Left lung (tissue), 10 donors: ENCODE data around the gene FAM13A. TPM values are rescaled to one million over a fixed set of nuclear protein-coding genes. Genes with fewer than 3 reads are reported as not detected.

Experiments
- ATAC-seq: fragments of 200-7000 bp; cut with Tn5 transposase; one replicate; pipeline ENCODE4 v1.9.1; 2020; ENCODE audit warnings: moderate library complexity
- DNase-seq, 4 donors: peaks; one replicate each; pipeline ENCODE4 v3.0.0-alpha.2; 2013 to 2020
- H3K27ac ChIP-seq, 2 donors: fragments of 200-600 bp; sonication (generic) in 1 of 2; one replicate each; pipeline versions ENCODE4 v1.5.0 to v1.8.0; 2020 to 2021
- H3K27me3 ChIP-seq, 2 donors: fragments of 200-600 bp; sonication (generic) in 1 of 2; one replicate each; pipeline versions ENCODE4 v1.5.0 to v1.8.0; 2020 to 2021
- H3K36me3 ChIP-seq, 2 donors: fragments of 200-600 bp; sonication (generic) in 1 of 2; one replicate each; pipeline versions ENCODE4 v1.5.0 to v1.8.0; 2020 to 2021
- H3K4me1 ChIP-seq, 2 donors: fragments of 200-600 bp; one replicate each; pipeline ENCODE4 v1.8.0; 2021
- H3K4me3 ChIP-seq, 2 donors: fragments of 200-600 bp; sonication (generic) in 1 of 2; one replicate each; pipeline versions ENCODE4 v1.5.0 to v1.8.0; 2020 to 2021; ENCODE audit warnings: mild to moderate bottlenecking in 1 of 2
- H3K9me3 ChIP-seq, 2 donors: fragments of 200-600 bp; sonication (generic) in 1 of 2; one replicate each; pipeline versions ENCODE4 v1.5.0 to v1.8.0; 2020 to 2021
- CTCF ChIP-seq, 2 donors: fragments of 200-600 bp; sonication (generic) in 1 of 2; IDR thresholded peaks; one replicate each; pipeline versions ENCODE4 v1.5.0 to v1.8.0; 2021; ENCODE audit warnings: antibody characterized with exemption in 2 of 2
- intact Hi-C, 2 donors: fragments of 100-400 bp; cut with DNase I; formaldehyde crosslinking; loops; one replicate each; pipeline versions ENCODE4 v1.11.2 to v1.14.2; 2022
- polyA plus RNA-seq, 6 donors: library from polyadenylated mRNA; unstranded; fragments of 120-200 nt; gene quantifications; one replicate each; pipeline ENCODE4 v1.2.1, GENCODE V29; 2013; ENCODE audit not compliant: insufficient read length in 6 of 6
- total RNA-seq, 2 donors: library from RNA; stranded (reverse); fragmentation: NEBNext Ultra II Directional; extraction: Animal tissue kit (Norgen Biotek cat#: 25700); gene quantifications; one replicate each; pipeline ENCODE4 v1.2.1, GENCODE V29; 2021
- donor health status: DM: no; HTN: yes; CAD: no.
- donor health status: DM: no; HTN: no; CAD: no.

The FAM13A gene
- total and polyA plus RNA-seq, 8 donors, result 22.2 to 69.5 (median 52.2) TPM

- Histone ChIP-seq H3K27me3 (no peaks in the 10 kb centered on the region), H3K4me1 (peaks cover 7 to 38% of the 10 kb centered on the region in 2 donors), H3K4me3 (no peak overlapping the region), H3K9me3 (no peaks in the 10 kb centered on the region), H3K27ac (no peak overlapping the region), H3K36me3 (no peaks in the 10 kb centered on the region)
- ATAC-seq, result peak; percentile 88
- no peak for TF ChIP-seq CTCF (IDR thresholded peaks at IDR 0.05)
- intact Hi-C loops, result no loop called here
- no peak for DNase-seq
These were observed 244.6 kb downstream of the FAM13A start for GRCh38 chr4:88812420-88812819.

- Histone ChIP-seq H3K27me3 (no peaks in the 10 kb centered on the region), H3K4me3 (no peak overlapping the region), H3K4me1 (peaks cover 7 to 38% of the 10 kb centered on the region in 2 donors), H3K9me3 (no peaks in the 10 kb centered on the region), H3K27ac (peak overlapping the region in 1 of 2 donors; percentile 0), H3K36me3 (no peaks in the 10 kb centered on the region)
- ATAC-seq, result no peak
- no peak for DNase-seq
- intact Hi-C loops, result no loop called here
- TF ChIP-seq CTCF (IDR thresholded peaks at IDR 0.05), result no peak
These were observed 245.1 kb downstream of the FAM13A start for GRCh38 chr4:88811904-88812303.

- Histone ChIP-seq H3K4me3 (no peak overlapping the region), H3K27me3 (no peaks in the 10 kb centered on the region), H3K9me3 (no peaks in the 10 kb centered on the region), H3K36me3 (no peaks in the 10 kb centered on the region), H3K4me1 (peaks cover 7 to 22% of the 10 kb centered on the region in 2 donors), H3K27ac (no peak overlapping the region)
- TF ChIP-seq CTCF (IDR thresholded peaks at IDR 0.05), result no peak
- intact Hi-C loops, result no loop called here
- DNase-seq (no peak), ATAC-seq (no peak)
These were observed 246.7 kb downstream of the FAM13A start for GRCh38 chr4:88810325-88810724.

- Histone ChIP-seq H3K27ac (no peak overlapping the region), H3K9me3 (no peaks in the 10 kb centered on the region), H3K4me3 (no peak overlapping the region), H3K4me1 (peaks cover 7 to 18% of the 10 kb centered on the region in 2 donors), H3K27me3 (no peaks in the 10 kb centered on the region), H3K36me3 (no peaks in the 10 kb centered on the region)
- ATAC-seq, result no peak
- intact Hi-C loops, result no loop called here
- DNase-seq, result peak in 1 of 4 donors; percentile 56
- no peak for TF ChIP-seq CTCF (IDR thresholded peaks at IDR 0.05)
These were observed 247.3 kb downstream of the FAM13A start for GRCh38 chr4:88809576-88810219.

- Histone ChIP-seq H3K9me3 (no peaks in the 10 kb centered on the region), H3K4me3 (no peak overlapping the region), H3K36me3 (no peaks in the 10 kb centered on the region), H3K4me1 (peaks cover 7 to 19% of the 10 kb centered on the region in 2 donors), H3K27me3 (no peaks in the 10 kb centered on the region), H3K27ac (no peak overlapping the region)
- no peak for DNase-seq
- intact Hi-C loops, result no loop called here
- TF ChIP-seq CTCF (IDR thresholded peaks at IDR 0.05), result no peak
- ATAC-seq, result no peak
These were observed 247.9 kb downstream of the FAM13A start for GRCh38 chr4:88809101-88809500.
